Measurements from ENCODE around the gene PER2.

GRCh38 chr2:238282861-238283738 lies 5.3 kb downstream of the PER2 start:
- TF ChIP-seq TCF7L2 (IDR thresholded peaks at IDR 0.05; ENCODE audit: low read depth, low read length) (no peak), NR2C2 (CRISPR knock-in tag; IDR thresholded peaks at IDR 0.05; ENCODE audit: borderline replicate concordance) (no peak), ETS1 (CRISPR knock-in tag; IDR thresholded peaks at IDR 0.05) (no peak), NCOR1 (IDR thresholded peaks at IDR 0.05; ENCODE audit: borderline replicate concordance, low read length) (no peak)
